Esophagus squamous epithelium (tissue), 5 donors: ENCODE measurements around the gene DNAH14. TPM values are rescaled to one million over a fixed set of nuclear protein-coding genes. Genes with fewer than 3 reads are reported as not detected.

ENCODE experiments used
- DNase-seq: peaks from one replicate; lab custom pipeline; 2025; lab: John Stamatoyannopoulos, UW
- H3K27ac ChIP-seq, 4 donors: fragments of 200-600 bp; sonication (generic); one replicate each; pipeline ENCODE4 v1.5.1; 2016 to 2019; ENCODE audit warnings: mild to moderate bottlenecking in 1 of 4
- H3K27me3 ChIP-seq, 4 donors: fragments of 200-600 bp; sonication (generic); 1 replicate in 3 of 4; 2 replicates in 1 of 4; pipeline versions ENCODE4 v1.5.1 to v1.6.0; 2017 to 2021; ENCODE audit warnings: antibody characterized with exemption in 1 of 4
- H3K36me3 ChIP-seq, 3 donors: fragments of 200-600 bp; sonication (generic); one replicate each; pipeline ENCODE4 v1.5.1; 2016 to 2019
- H3K4me1 ChIP-seq, 3 donors: fragments of 200-600 bp; sonication (generic); one replicate each; pipeline ENCODE4 v1.5.1; 2017 to 2019
- H3K4me3 ChIP-seq, 4 donors: fragments of 200-600 bp; sonication (generic); 1 replicate in 3 of 4; 2 replicates in 1 of 4; pipeline ENCODE4 v1.5.1; 2016 to 2019; ENCODE audit warnings: mild to moderate bottlenecking in 2 of 4, moderate library complexity in 1 of 4
- H3K9me3 ChIP-seq, 3 donors: fragments of 200-600 bp; sonication (generic); one replicate each; pipeline ENCODE4 v1.5.1; 2016 to 2019
- POLR2A ChIP-seq, 4 donors: fragments of 450-650 bp; IDR thresholded peaks; one replicate each; pipeline ENCODE4 v1.6.1; 2017; ENCODE audit warnings: antibody characterized with exemption in 4 of 4, mild to moderate bottlenecking in 4 of 4, moderate library complexity in 3 of 4
- WGBS, 2 donors: methylation state at CpG; one replicate each; pipeline ENCODE4 v1.1.5; 2018; 5-methylcytosine and 5-hydroxymethylcytosine counted together
- intact Hi-C: fragments of 100-400 bp; cut with DNase I; formaldehyde crosslinking; loops from one replicate; pipeline ENCODE4 v1.15.0; 2022
- total RNA-seq, 4 donors: library from RNA; depleted of rRNA; stranded (reverse); fragments of >200 nt; gene quantifications; one replicate each; pipeline ENCODE4 v1.1.0, GENCODE V29; 2016
- TF ChIP-seq, protein P1 (sequence below), 6 experiments: fragments of 450-650 bp in 4 of 6; fragments of 200-600 bp in 2 of 6; sonication (generic) in 2 of 6; IDR thresholded peaks; one replicate each; pipeline ENCODE4 v1.5.1; 2016 to 2019; ENCODE audit warnings: antibody characterized with exemption in 6 of 6, mild to moderate bottlenecking in 4 of 6, moderate library complexity in 4 of 6
- donor health status: DM: yes; HTN: yes; CAD: no.

Gene DNAH14
- total RNA-seq, 4 donors from 2014 or later: 2.0 to 11.4 (median 7.3) TPM

DNA sequence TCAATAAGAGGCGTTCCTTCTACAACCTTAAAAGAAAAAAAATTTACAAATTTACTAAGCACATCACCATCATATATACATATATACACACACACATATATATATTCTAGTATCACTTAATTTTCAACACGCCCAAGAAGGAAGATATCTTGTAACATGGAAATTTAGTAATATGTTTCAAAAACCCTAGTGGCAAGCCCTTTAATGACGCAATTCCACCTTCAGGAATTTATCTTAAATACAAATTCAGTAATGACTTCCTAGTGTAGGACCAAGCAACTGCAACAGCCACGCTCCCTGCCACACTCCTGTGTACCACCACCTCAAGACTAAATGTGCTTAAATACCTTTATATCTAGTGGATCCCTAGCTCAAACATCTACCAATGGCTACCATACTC lies 485.8 kb downstream of the DNAH14 start:
- Histone ChIP-seq H3K4me3 (no peak overlapping the region), H3K9me3 (no peaks in the 10 kb centered on the region), H3K36me3 (peaks cover 27 to 100% (median 61%) of the 10 kb centered on the region in 3 donors), H3K27ac (no peak overlapping the region), H3K4me1 (no peaks in the 10 kb centered on the region), H3K27me3 (no peaks in the 10 kb centered on the region)
- intact Hi-C loops: no loop called here
- 89 to 94% methylated on average over 4 of the region's 4 CpGs for WGBS, 2 donors
- DNase-seq: no peak
- no peak for TF ChIP-seq POLR2A (IDR thresholded peaks at IDR 0.05)
- TF ChIP-seq, protein P1, sequence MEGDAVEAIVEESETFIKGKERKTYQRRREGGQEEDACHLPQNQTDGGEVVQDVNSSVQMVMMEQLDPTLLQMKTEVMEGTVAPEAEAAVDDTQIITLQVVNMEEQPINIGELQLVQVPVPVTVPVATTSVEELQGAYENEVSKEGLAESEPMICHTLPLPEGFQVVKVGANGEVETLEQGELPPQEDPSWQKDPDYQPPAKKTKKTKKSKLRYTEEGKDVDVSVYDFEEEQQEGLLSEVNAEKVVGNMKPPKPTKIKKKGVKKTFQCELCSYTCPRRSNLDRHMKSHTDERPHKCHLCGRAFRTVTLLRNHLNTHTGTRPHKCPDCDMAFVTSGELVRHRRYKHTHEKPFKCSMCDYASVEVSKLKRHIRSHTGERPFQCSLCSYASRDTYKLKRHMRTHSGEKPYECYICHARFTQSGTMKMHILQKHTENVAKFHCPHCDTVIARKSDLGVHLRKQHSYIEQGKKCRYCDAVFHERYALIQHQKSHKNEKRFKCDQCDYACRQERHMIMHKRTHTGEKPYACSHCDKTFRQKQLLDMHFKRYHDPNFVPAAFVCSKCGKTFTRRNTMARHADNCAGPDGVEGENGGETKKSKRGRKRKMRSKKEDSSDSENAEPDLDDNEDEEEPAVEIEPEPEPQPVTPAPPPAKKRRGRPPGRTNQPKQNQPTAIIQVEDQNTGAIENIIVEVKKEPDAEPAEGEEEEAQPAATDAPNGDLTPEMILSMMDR (IDR thresholded peaks at IDR 0.05): peak in 1 of 6 experiments; percentile 5

DNA sequence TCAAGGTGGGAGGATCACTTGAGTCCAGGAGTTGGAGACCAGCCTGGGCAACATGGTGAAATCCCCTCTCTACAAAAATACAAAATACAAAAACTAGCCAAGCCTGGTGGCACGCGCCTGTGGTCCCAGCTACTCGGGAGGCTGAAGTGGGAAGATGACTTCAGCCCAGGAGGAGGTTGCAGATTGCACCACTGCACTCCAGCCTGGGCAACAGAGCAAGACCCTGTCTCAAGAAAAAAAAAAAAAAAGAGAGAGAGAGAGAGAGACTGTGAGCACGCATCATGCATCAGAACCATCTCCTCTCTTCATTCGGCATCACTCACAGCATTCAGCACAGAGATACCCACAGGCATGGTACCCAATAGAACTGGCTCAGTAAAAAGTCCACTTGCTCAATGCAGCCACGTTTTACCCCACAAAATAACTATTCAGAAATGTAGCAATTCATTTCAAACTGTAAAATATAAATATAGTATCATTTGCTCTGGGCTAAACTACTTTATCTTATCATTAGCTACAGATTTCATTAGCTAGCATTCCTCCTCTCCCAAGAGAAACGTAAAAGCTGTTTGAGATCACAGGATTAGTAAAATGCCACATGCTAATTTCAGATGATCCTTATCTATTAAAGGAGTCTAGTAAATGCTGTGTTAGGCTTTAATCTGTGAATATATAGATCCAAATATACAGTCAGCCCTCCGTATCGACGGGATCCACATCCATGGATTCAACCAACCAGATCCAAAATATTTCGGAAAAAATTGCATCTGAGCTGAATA lies 486.7 kb downstream of the DNAH14 start:
- H3K36me3 ChIP-seq: peaks cover 26 to 98% (median 55%) of the 10 kb centered on the region in 3 donors
- no peak for TF ChIP-seq POLR2A (IDR thresholded peaks at IDR 0.05)
- TF ChIP-seq, protein P1 (IDR thresholded peaks at IDR 0.05): no peak
- no peaks in the 10 kb centered on the region for H3K4me1 ChIP-seq
- 93 to 95% methylated on average over 11 of the region's 11 CpGs for WGBS, 2 donors
- no peaks in the 10 kb centered on the region for H3K27me3 ChIP-seq
- no peak for DNase-seq
- no peak overlapping the region for H3K4me3 ChIP-seq
- no peaks in the 10 kb centered on the region for H3K9me3 ChIP-seq
- intact Hi-C loops: no loop called here
- H3K27ac ChIP-seq: no peak overlapping the region

- no peaks in the 10 kb centered on the region for H3K27me3 ChIP-seq
- H3K27ac ChIP-seq: no peak overlapping the region
- no peaks in the 10 kb centered on the region for H3K9me3 ChIP-seq
- H3K36me3 ChIP-seq: peaks cover 20 to 98% (median 36%) of the 10 kb centered on the region in 3 donors
- H3K4me1 ChIP-seq: peaks cover 0 to 12% (median 3%) of the 10 kb centered on the region in 3 donors
- H3K4me3 ChIP-seq: no peak overlapping the region
- no peak for DNase-seq
- 64 to 66% methylated on average over 2 of the region's 2 CpGs for WGBS, 2 donors
- TF ChIP-seq, protein P1 (IDR thresholded peaks at IDR 0.05): no peak
- intact Hi-C loops: no loop called here
Observed at GRCh38 chr1:225418059-225418458, 488.6 kb downstream of the DNAH14 start.

DNA sequence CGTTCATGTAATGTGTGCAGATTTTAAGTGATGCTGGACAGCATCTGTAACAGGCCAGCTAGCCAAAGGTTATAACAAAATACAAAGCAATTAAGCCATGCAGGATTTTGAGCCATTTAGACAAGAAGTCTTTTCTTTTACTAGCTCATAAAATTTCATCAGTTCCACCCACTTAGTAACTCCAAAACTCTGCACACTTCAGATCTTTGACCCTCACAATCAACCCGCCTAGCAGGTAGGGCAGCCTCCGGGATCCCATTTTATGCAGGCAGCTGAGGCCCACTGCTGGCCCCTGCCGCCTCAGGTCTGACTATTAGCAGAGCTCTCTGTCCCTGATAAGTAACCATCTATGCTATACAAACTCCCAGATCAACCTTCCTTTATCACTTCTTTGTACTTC lies 489.1 kb downstream of the DNAH14 start:
- H3K36me3 ChIP-seq: peaks cover 20 to 98% (median 35%) of the 10 kb centered on the region in 3 donors
- H3K4me1 ChIP-seq: peaks cover 0 to 17% (median 3%) of the 10 kb centered on the region in 3 donors

More for the DNA sequence above, 489.1 kb downstream of the DNAH14 start:
- DNase-seq: no peak
- TF ChIP-seq, protein P1 (IDR thresholded peaks at IDR 0.05): no peak
- TF ChIP-seq POLR2A (IDR thresholded peaks at IDR 0.05): no peak
- intact Hi-C loops: no loop called here
- WGBS, 2 donors: 90 to 92% methylated on average over 4 of the region's 4 CpGs
- Histone ChIP-seq H3K9me3 (no peaks in the 10 kb centered on the region), H3K27ac (no peak overlapping the region), H3K27me3 (no peaks in the 10 kb centered on the region), H3K4me3 (no peak overlapping the region)
